GDM1 (cell line): ENCODE data around the gene GATA5.

Experiments
- DNase-seq: peaks from one replicate; lab custom pipeline; 2025; lab: John Stamatoyannopoulos, UW

Gene GATA5

DNA sequence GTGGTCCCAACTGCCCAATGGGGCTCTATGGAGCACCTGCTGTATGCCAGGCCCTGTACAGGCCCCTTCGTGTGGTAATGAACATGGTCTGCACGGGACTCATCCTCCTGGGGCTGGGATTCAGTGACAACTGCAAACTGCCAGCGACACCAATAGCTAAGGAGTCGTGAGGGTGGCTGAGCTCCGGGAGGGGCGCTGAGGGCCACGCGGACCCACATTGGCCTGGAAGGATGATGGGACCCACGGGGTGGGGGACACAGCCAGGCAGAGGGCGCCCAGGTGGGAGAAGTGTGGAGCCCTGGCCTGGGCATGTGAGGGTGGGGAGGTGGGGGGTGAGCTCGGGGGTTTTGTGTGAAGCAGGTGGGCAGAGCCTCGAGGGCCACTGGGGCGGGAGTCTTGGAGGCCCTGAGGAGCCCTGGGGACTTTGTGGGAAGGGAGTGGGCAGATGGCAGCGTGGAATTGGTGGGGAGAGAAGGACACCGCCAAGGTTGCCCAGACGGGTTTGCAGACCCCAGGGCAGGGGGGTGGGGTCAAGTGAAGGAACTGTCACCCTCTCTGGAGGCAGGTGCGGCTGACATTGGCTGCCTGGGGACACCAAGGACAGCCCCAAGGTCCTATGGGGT is 22.5 kb downstream of the GATA5 start:
- DNase-seq: no peak

DNA sequence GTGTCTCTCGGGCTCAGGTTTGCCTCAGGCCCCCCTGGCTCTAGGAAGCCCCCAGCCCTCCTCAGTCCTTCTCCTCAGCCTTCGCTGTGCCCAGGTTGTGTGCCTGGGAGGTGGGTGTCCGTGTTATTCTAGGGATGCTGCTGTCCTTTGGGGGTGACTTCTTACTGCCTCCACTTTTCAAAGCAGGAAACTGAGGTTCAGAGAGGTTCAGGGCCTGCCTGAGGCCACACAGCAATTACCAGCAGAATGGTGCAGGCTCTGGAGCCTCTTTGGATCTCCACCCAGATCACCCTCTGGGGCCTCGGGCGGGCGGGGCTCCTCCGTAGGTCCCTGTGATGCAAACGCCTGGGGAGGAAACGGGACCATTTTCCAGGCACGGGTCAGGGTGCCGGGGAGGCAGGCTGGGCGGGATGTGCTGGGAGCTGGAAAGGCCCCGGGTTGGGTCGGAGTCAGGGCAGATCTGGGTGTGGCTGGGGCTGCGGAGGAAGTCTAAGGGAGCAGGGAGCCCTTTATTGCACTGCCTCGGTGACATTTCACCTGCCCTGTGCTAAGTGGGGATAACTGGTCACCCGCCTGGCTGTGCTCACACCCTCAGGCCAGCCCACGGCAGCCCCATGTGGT is 23.2 kb downstream of the GATA5 start:
- DNase-seq: no peak

DNA sequence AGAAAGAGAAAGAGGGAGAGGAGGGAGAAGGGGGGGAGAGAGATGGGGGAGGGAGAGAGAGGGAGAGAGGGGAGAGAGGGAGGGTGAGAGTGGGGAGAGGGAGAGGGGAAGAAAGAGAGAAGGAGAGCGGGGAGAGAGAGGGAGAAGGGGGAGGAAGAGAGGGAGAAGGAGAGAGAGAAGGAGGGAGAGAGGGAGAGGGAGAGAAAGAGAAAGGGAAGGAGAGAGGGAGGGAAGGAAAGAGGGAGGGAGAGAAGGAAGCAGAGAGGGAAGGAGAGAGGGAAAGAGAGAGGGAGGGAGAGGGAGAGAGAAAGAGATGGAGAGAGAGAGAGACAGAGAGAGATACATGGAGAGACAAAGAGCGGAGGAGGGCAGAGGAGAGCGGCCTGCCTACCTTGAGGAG is 23.8 kb downstream of the GATA5 start:
- DNase-seq: no peak

DNA sequence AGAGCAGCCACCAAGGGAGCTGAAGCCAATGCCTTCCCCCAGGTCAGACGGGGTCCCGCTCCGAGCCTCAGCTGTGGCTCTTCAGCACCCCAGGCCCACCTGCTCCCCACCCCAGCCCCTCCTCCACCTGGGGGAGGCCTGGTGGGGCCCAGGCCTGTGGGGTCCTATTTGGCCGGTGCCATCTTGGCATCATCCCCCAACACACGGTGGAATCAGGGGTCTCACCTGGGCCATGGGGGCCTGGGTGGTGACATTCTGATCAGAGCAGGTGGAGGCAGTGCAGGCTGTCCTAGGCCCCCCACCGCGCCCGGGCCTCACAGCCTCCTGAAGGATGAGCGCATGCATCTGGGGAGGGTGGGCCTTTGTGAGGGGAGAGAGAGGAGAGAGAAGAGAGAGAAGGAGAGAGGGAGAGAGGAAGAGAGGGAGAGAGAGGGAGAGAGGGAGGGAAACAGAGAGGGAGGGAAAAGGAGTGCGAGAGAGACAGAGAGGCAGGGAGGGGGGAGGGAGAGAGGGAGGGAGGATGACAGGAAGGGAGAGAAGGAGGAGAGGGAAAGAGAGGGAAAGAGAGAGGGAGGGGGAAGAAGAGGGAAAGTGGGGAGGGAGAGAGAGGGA is 24.5 kb downstream of the GATA5 start:
- no peak for DNase-seq

DNA sequence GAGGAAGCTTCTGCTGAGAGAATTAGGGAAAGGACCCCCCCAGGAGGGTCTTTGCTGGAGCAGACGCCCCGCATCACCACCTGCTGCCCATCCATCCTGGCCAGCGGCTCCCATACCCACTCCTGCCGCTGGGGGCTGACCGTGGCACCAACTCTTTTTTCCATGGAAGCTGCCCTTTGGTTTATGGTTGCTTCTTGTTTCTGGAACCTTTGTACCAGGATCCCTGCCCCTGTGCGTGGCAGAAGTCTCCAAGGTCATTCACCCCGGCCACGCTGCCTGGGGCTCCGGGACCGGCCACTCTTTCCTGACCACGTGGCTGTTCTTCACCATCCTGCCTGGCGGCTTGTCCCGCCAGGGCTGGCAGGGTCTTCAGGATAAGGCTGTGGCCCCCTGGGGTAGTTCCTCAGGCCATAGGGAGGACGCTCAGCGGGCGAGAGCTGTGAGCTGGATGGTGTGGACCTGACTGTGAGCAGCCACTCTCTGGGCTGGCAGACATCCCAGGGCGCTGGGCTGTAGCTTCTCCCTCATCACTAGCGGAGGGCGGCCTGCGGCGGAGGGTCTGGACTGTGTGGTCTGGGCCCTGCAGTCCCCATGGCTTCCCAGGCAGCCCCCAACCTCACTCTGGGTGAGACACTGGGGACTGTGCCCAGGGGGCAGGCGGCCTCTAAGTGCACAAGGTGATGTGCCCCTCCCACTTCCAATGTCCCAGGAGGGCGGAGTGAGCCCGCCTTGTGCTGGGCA is 25.7 kb downstream of the GATA5 start:
- DNase-seq: no peak

DNA sequence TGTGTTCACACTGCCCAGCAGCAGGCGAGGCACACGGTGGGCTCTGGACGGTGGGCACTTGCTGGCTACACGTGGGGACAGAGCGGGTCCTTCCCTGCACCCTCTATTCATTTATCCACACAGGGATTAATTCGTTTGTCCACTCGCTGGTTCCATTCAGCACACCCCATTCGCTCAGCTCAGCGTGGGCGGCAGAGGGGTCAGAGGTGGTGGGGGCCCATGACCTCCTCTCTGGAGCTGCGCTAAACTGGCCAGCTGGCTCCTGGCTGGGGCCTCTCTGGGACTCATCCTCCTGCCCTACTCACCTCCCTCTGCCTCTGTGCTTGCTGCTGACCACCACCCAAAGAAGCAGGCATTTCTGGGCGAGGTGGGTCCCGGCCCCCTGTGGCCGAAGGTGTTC is 27.0 kb downstream of the GATA5 start:
- no peak for DNase-seq

DNA sequence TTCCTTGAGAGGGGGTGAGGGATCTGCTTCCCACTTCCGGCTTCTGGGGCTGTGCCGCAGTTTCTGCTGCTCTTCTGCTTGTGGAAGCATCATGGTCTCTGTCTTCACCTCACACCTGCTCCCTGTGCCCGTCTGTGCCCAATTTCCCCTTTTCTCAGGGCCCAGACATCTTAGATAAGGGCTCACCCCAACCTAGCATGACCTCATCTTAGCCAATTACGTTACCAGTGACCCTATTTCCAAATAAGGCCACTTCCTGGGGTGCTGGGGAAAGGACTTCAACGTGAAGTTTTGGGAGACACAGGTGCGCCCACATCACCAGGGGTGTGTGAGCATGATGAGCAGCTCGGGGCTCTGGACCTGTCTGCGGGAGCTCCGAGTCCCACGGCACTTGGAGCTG is 27.8 kb downstream of the GATA5 start:
- DNase-seq: no peak

DNA sequence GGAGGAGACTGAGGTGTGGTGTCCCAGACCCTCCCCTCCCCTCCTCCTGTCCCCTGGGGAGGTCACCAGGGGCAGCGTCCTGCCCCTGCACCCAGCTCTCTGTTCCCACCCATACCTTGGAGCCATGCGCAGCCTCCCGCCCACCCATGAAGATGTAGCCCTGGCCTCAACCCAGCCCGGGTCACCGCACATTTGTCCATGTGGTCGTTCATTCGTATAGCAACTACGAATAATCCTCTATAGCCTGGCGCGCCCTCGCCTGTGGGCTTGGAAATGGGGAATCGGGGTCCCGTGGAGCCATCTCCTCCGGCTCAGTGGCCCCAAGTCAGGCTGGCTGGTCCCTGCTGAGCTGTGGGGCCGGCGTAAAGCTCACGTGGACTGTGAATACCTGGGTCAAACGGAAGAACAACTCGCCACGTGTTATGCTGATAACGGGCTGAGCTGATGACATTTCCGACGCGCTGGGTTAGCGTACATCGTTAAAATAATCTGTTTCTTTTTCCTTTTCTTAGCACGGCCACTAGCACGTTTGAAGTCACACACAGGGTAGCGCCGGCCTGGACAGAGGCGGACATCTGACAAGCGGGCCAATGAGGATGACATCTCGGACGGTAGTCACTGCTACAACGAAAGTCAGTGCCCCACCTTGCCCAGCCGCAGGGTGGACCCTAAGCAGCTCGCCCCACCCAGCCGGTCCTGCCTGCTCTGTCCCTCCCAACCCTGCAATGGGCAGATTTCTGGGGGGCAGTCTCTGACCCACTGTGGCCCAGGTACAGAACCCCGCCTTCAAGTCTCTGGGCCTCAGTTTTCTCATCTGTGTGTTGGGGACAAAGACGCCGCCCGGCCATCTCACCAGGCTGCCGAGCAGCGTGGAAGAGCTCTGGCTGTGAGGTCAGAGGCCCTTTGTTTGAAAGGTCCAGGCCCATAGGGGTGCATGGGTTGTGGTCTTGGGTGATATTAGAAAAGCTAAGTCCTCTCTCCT is 28.6 kb downstream of the GATA5 start:
- no peak for DNase-seq

DNA sequence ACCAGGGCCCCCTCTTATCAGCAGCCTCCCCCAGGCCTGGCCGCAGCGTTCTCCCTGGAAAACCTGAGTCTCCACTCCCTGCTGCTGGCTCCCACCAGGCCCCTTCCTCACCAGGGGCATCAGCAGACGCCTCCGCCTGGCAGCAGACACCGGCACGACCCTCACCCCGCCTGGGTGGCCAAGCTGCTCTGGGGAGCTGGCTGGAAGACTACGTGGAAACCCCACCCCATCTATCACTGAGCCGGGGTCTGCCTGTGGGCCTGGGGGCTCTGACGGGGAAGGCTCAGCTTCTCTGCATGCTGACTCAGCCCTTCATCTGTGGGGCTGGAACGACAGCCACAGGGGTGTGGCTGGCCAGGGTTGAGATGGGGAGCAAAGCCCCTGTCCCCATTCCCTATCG is 29.3 kb downstream of the GATA5 start:
- DNase-seq: no peak

DNA sequence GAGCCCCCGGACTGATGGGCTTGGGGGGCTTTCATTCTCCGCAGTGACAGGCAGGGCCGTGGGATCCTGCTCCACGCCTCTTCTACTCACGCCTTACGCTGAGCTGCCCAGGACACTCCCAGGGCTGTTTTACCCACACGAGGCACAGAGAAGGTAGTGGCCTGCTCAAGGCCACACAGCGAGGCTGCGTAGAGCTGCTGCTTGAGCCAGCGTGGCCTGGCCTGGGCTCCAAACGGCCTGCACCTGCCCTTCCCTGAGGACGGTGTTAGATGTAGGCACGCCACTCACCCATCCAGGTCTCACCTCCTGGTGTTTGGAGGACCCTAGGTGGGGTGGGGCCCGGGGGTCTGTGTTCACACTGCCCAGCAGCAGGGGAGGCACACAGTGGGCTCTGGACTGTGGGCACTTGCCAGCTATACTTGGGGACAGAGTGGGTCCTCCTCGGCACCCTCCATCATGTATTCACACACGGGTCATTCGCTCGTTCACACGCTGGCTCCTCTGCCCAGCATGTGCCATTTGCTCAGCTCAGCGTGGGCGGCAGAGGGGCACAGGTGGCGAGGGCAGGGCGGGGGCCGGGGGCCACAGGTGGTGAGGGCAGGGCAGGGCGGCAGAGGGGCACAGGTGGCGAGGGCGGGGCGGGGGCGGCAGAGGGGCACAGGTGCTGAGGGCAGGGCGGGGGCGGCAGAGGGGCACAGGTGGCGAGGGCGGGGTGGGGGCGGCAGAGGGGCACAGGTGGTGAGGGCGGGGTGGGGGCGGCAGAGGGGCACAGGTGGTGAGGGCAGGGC is 30.0 kb downstream of the GATA5 start:
- DNase-seq: no peak

DNA sequence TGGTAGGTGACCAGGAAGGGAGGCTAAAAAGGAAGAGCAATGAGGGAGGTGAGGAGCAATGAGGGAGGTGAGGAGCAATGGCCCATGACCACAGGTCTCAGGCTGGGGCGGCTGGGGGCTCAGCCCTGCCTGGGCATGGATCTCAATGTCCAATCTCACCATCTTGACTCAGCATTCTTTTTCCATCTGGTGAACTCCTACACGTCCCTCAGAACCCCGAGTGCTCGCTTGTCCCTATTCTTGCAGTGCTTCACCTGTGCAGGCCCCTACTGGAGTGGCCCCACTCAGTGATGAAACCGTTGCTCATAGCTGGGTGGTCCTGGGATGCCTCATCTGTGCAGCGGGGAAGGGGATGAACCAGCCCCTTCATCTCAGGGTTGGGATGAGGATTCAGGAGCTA is 31.5 kb downstream of the GATA5 start:
- no peak for DNase-seq

DNA sequence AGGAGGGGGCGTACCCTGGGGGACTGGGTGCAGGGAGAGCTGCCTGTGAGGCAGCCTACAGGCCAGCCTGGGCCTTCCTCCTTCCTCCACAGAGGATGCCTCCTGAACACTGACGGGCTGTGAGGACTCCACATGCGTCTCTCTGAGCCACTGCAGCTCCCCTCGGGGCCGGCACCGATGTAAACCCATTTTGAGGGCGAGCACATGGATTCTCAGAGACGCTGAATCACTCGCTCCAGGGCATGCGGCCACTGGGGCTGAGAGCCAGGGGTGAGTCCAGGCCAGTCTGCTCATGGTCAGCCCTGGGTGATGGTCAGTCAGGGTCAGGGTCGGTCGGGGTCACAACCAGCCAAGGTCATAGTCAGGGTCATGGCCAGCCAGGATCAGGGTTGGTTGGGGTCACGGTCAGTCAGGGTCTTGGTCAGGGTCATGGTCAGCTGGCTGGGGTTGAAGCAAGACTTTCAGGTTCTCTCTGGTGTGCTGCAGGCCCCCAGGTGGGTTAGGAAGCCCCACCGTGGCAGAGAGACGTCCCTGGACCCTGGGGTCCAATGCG is 33.7 kb downstream of the GATA5 start:
- DNase-seq: no peak

DNA sequence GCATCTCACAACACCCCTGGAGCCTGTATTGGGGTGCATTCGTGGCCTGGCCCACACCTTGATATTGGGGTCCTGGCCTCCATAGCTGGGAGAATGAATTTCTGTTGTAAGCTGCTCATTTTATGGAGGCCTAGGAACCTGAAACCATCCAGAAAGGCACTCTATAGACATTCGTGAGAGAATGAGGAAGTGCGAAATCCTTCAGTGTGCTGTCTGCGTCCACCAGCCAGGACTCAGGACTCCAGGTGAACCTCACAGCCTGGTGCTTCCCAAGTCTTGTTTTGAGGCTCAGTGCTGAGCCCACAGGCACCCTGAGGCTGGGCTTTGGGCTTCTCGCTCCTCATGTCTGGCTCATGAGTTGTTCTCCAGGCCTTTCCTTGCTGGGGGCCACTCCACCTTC is 36.6 kb downstream of the GATA5 start:
- no peak for DNase-seq

DNA sequence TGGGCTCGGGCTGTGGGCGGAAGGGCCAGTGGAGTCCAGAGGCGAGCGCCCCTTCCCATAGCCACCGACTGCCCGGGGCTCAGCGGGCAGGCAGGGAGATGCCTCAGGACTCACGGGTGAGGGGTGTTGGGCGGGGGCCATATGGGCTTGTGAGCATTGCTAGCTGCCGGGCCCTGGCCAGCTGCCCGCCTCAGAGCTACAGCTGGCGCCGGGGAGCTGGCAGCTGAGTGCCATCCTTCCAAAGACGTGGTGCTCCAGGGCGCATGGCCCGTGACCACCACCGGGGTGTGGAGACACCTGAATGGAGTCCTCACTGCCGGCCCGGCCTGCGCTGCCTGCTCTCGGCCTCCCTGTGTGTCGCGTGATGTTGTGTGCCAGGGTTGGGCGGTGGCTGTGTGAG is 37.9 kb downstream of the GATA5 start:
- DNase-seq: no peak

DNA sequence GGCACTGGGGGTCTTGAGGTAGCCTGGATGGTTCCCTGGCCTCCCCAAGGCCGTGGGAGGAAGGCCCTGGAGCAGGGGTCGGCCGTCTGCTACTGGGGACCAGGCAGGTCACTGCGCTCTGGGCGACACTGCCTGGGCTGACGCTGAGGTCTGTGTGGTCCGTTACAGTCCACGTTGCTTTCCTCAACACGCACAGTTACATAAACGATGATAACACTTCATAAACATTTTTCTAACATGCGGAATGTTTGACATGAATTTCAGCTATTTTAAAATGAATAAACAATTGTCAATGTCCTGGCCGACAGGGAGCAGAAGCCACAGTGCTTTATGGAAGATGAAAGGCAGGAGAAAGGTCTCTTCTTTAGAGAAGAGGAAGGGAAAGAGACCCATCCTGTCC is 38.3 kb downstream of the GATA5 start:
- no peak for DNase-seq

DNA sequence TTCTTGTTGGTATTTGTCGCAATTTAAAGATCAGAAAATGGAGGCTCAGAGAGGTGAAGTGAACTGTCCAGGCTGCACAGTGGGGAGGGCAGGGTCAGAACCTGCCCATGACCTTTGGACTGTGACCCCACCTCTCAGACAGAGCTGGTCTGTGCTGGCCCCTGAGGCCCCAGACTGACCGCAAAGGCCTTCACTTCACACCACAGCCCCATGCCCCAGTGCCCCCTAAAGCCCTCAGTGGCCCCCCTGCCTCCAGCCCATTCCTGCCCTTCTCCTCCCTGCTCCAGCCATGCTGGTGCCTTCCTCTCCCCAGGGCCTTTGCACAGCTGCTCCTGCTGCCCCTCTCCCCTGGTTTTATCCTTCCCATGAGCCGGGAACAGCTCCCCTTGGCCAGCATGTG is 39.1 kb downstream of the GATA5 start:
- no peak for DNase-seq

DNA sequence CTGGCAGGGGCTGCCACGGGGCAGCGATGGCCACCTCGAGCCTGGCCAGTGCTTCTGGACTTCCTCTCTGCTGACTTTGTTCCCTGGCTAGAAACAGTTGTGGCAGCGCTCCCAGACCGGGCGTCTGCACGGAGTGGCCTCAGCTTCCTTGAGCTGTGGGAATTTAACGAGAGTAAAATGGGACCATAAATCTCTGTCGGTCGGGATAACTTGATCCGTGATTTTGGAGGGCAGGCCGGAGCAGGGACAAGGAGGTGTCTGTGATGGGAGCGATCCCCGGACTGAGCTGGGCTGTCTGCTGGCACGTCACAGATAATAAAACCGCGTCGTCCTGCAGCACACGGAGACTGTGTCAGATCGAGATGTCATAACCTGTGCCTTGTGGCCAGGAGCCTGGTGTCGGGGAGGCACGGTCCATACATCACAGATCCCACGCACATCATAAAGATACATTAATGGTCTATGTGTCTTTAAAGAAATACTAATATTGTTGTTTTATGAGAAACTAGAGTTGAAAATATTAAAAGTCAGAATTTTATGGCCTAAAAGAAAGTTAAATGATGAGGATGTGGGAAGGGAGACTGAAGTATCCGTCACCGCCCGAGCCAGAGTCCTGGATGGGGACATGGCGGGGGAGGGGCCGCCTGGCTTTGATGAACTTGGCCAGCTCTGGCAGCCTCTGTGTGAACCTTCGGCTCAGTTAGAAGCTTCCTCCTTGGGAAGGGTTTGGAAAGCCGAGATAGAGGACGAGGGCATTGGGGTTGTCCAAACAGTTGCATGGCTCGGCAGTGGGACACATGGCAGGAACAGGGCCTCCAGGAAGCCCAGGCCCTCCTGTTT is 41.9 kb downstream of the GATA5 start:
- DNase-seq: no peak

DNA sequence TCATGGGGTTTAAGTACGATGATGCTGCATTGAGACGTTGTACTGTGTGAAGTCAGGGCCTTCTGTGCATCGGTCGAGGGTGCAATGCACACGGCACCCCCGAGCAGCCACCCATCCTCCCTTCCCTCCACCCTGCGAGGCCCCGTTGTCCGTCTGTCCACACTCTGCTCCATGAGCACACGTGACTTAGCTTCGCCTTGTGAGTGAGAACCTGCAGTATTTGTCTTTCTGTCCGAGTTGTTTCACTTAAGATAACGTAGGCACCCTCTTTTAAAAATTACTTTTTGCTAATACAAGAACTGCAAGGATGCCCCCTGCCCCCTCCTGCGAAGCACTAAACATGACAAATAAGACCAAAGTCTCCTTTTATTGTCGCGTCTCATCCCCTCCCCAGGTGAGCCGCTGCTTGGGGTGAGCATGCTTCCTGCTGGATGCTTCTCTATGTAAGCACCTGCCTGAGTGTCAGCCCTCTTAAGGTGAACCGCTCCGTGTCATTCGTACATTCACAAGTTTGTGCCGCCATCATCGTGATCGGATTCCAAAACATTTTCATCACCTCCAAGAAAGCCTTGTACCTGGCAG is 44.8 kb downstream of the GATA5 start:
- no peak for DNase-seq

DNA sequence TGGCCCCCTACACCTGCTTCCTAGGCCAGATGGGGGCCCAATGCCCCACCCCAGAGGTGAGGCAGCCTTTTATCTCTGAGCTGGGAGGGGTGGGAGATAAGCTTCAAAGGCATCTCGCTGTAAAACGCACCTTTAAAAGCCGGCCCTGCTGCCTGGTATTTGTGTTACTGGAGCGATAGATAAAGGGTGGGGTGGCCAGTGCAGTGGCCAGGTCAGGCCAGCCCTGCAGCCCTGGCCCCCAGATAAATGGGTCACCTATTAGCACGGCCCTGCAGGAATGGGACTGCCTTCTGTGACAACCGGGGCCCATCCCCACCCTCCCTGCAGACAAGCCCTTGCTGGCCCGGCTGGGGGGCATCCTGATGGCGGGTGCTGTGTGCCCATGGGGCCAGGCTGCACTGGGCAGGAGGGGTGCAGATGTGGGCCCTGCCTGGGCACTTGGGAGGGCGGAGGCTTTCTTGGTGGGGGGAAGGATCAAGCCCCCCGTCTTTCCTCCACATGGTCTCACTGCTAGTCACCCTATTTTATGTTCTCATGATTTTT is 45.4 kb downstream of the GATA5 start:
- no peak for DNase-seq
